ENCODE data around the gene SRGAP3.

The SRGAP3 gene

GRCh38 chr3:9059489-9060400, 189.7 kb downstream of the SRGAP3 start:
- Mint-ChIP-seq H3K36me3 (ENCODE audit: low read depth) (no peaks in the 10 kb centered on the region), H3K27me3 (ENCODE audit: low read depth) (no peaks in the 10 kb centered on the region), H3K4me1 (ENCODE audit: low read depth) (no peaks in the 10 kb centered on the region), H3K9me3 (peaks cover 5% of the 10 kb centered on the region), H3K4me3 (no peak overlapping the region), H3K27ac (no peak overlapping the region)
- DNase-seq (ENCODE audit: low spot score), result no peak

GRCh38 chr3:9056581-9056980, 192.9 kb downstream of the SRGAP3 start:
- H3K36me3 Mint-ChIP-seq (ENCODE audit: low read depth), result no peaks in the 10 kb centered on the region
- no peaks in the 10 kb centered on the region for H3K27me3 Mint-ChIP-seq (ENCODE audit: low read depth)
- no peak overlapping the region for H3K27ac Mint-ChIP-seq
- H3K4me1 Mint-ChIP-seq (ENCODE audit: low read depth), result no peaks in the 10 kb centered on the region
- no peak overlapping the region for H3K4me3 Mint-ChIP-seq
- H3K9me3 Mint-ChIP-seq, result no peaks in the 10 kb centered on the region
- no peak for DNase-seq (ENCODE audit: low spot score)

GRCh38 chr3:9047452-9048346, 201.7 kb downstream of the SRGAP3 start:
- Mint-ChIP-seq H3K9me3 (no peaks in the 10 kb centered on the region), H3K27ac (no peak overlapping the region), H3K27me3 (ENCODE audit: low read depth) (no peaks in the 10 kb centered on the region), H3K4me1 (ENCODE audit: low read depth) (no peaks in the 10 kb centered on the region), H3K4me3 (no peak overlapping the region), H3K36me3 (ENCODE audit: low read depth) (no peaks in the 10 kb centered on the region)
- DNase-seq (ENCODE audit: low spot score), result no peak

- Mint-ChIP-seq H3K4me3 (no peak overlapping the region), H3K27me3 (ENCODE audit: low read depth) (no peaks in the 10 kb centered on the region), H3K4me1 (ENCODE audit: low read depth) (no peaks in the 10 kb centered on the region), H3K36me3 (ENCODE audit: low read depth) (no peaks in the 10 kb centered on the region), H3K27ac (no peak overlapping the region), H3K9me3 (no peaks in the 10 kb centered on the region)
- no peak for DNase-seq (ENCODE audit: low spot score)
Observed at GRCh38 chr3:9045371-9045770, 204.1 kb downstream of the SRGAP3 start.

- no peak for DNase-seq (ENCODE audit: low spot score)
- no peaks in the 10 kb centered on the region for H3K4me1 Mint-ChIP-seq (ENCODE audit: low read depth)
- H3K36me3 Mint-ChIP-seq (ENCODE audit: low read depth), result no peaks in the 10 kb centered on the region
- H3K9me3 Mint-ChIP-seq, result no peaks in the 10 kb centered on the region
- no peak overlapping the region for H3K4me3 Mint-ChIP-seq
- no peaks in the 10 kb centered on the region for H3K27me3 Mint-ChIP-seq (ENCODE audit: low read depth)
- no peak overlapping the region for H3K27ac Mint-ChIP-seq
Observed at GRCh38 chr3:9043063-9043462, 206.4 kb downstream of the SRGAP3 start.

- H3K4me1 Mint-ChIP-seq (ENCODE audit: low read depth), result no peaks in the 10 kb centered on the region
- no peaks in the 10 kb centered on the region for H3K9me3 Mint-ChIP-seq
- no peak overlapping the region for H3K4me3 Mint-ChIP-seq
- no peak overlapping the region for H3K27ac Mint-ChIP-seq
- H3K27me3 Mint-ChIP-seq (ENCODE audit: low read depth), result no peaks in the 10 kb centered on the region
- H3K36me3 Mint-ChIP-seq (ENCODE audit: low read depth), result no peaks in the 10 kb centered on the region
- no peak for DNase-seq (ENCODE audit: low spot score)
Observed at GRCh38 chr3:9041626-9042025, 207.8 kb downstream of the SRGAP3 start.

- no peaks in the 10 kb centered on the region for H3K4me1 Mint-ChIP-seq (ENCODE audit: low read depth)
- no peaks in the 10 kb centered on the region for H3K27me3 Mint-ChIP-seq (ENCODE audit: low read depth)
- H3K4me3 Mint-ChIP-seq, result no peak overlapping the region
- DNase-seq (ENCODE audit: low spot score), result no peak
- no peak overlapping the region for H3K27ac Mint-ChIP-seq
- H3K36me3 Mint-ChIP-seq (ENCODE audit: low read depth), result no peaks in the 10 kb centered on the region
- H3K9me3 Mint-ChIP-seq, result no peaks in the 10 kb centered on the region
Observed at GRCh38 chr3:9040996-9041395, 208.4 kb downstream of the SRGAP3 start.

GRCh38 chr3:9037144-9037711, 212.2 kb downstream of the SRGAP3 start:
- Mint-ChIP-seq H3K27me3 (ENCODE audit: low read depth) (no peaks in the 10 kb centered on the region), H3K4me3 (no peak overlapping the region), H3K36me3 (ENCODE audit: low read depth) (no peaks in the 10 kb centered on the region), H3K9me3 (no peaks in the 10 kb centered on the region), H3K4me1 (ENCODE audit: low read depth) (peaks cover 2% of the 10 kb centered on the region), H3K27ac (no peak overlapping the region)
- no peak for DNase-seq (ENCODE audit: low spot score)

GRCh38 chr3:9036404-9037131, 212.9 kb downstream of the SRGAP3 start:
- Mint-ChIP-seq H3K4me1 (ENCODE audit: low read depth) (peaks cover 2% of the 10 kb centered on the region), H3K4me3 (no peak overlapping the region), H3K27me3 (ENCODE audit: low read depth) (no peaks in the 10 kb centered on the region), H3K9me3 (no peaks in the 10 kb centered on the region), H3K36me3 (ENCODE audit: low read depth) (no peaks in the 10 kb centered on the region), H3K27ac (no peak overlapping the region)
- DNase-seq (ENCODE audit: low spot score), result no peak

- no peaks in the 10 kb centered on the region for H3K36me3 Mint-ChIP-seq (ENCODE audit: low read depth)
- H3K4me3 Mint-ChIP-seq, result no peak overlapping the region
- no peaks in the 10 kb centered on the region for H3K9me3 Mint-ChIP-seq
- no peak overlapping the region for H3K27ac Mint-ChIP-seq
- H3K4me1 Mint-ChIP-seq (ENCODE audit: low read depth), result peaks cover 2% of the 10 kb centered on the region
- no peak for DNase-seq (ENCODE audit: low spot score)
- H3K27me3 Mint-ChIP-seq (ENCODE audit: low read depth), result no peaks in the 10 kb centered on the region
Observed at GRCh38 chr3:9035961-9036360, 213.5 kb downstream of the SRGAP3 start.

- Mint-ChIP-seq H3K36me3 (ENCODE audit: low read depth) (no peaks in the 10 kb centered on the region), H3K27me3 (ENCODE audit: low read depth) (no peaks in the 10 kb centered on the region), H3K9me3 (no peaks in the 10 kb centered on the region), H3K4me3 (no peak overlapping the region), H3K4me1 (ENCODE audit: low read depth) (peaks cover 2% of the 10 kb centered on the region), H3K27ac (no peak overlapping the region)
- DNase-seq (ENCODE audit: low spot score), result no peak
Observed at GRCh38 chr3:9035473-9035872, 214.0 kb downstream of the SRGAP3 start.

GRCh38 chr3:9033867-9034266, 215.6 kb downstream of the SRGAP3 start:
- no peaks in the 10 kb centered on the region for H3K36me3 Mint-ChIP-seq (ENCODE audit: low read depth)
- peaks cover 2% of the 10 kb centered on the region for H3K4me1 Mint-ChIP-seq (ENCODE audit: low read depth)
- DNase-seq (ENCODE audit: low spot score), result no peak
- H3K9me3 Mint-ChIP-seq, result no peaks in the 10 kb centered on the region
- no peaks in the 10 kb centered on the region for H3K27me3 Mint-ChIP-seq (ENCODE audit: low read depth)
- H3K4me3 Mint-ChIP-seq, result no peak overlapping the region
- no peak overlapping the region for H3K27ac Mint-ChIP-seq

GRCh38 chr3:9032231-9032777, 217.1 kb downstream of the SRGAP3 start:
- H3K27me3 Mint-ChIP-seq (ENCODE audit: low read depth), result no peaks in the 10 kb centered on the region
- H3K4me3 Mint-ChIP-seq, result no peak overlapping the region
- H3K36me3 Mint-ChIP-seq (ENCODE audit: low read depth), result no peaks in the 10 kb centered on the region
- no peak overlapping the region for H3K27ac Mint-ChIP-seq
- H3K9me3 Mint-ChIP-seq, result no peaks in the 10 kb centered on the region
- H3K4me1 Mint-ChIP-seq (ENCODE audit: low read depth), result peaks cover 2% of the 10 kb centered on the region
- no peak for DNase-seq (ENCODE audit: low spot score)

Measured in T-helper 2 cell treated with Interferon-gamma antibody and Interleukin-4, amounts not matched to agents 5 μg/mL and 100 μg/mL, for 36 hours (primary cell).